NCI-H345 (cell line): ENCODE results near the gene PDZRN4.
"Not testable (repeated sequence)": the region's sequence is repeated elsewhere in the genome, so short reads cannot be mapped to it uniquely, and the experiment has no call there.

ENCODE experiments used
- DNase-seq: peaks from one replicate; lab custom pipeline; 2025; lab: John Stamatoyannopoulos, UW

The PDZRN4 gene

DNA sequence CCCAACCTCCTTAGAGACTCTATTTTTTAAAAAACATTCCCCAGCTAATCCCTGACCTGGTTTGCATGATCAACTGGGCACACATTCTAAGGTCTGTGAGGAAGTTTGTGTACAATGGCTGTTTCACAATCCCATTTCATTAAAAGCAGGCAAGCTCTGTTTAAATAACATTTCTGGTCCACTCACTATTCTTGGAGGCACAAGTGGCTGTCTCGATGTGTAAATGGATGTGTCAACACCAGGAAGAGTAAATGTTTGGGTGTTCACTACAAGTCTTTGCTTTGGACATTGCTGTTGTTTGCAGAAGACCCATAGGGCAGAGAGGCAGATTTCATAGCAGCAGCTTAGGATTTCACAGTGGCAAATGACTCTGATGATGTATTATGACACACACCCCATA is 98.3 kb downstream of the PDZRN4 start:
- DNase-seq = peak; percentile 44

DNA sequence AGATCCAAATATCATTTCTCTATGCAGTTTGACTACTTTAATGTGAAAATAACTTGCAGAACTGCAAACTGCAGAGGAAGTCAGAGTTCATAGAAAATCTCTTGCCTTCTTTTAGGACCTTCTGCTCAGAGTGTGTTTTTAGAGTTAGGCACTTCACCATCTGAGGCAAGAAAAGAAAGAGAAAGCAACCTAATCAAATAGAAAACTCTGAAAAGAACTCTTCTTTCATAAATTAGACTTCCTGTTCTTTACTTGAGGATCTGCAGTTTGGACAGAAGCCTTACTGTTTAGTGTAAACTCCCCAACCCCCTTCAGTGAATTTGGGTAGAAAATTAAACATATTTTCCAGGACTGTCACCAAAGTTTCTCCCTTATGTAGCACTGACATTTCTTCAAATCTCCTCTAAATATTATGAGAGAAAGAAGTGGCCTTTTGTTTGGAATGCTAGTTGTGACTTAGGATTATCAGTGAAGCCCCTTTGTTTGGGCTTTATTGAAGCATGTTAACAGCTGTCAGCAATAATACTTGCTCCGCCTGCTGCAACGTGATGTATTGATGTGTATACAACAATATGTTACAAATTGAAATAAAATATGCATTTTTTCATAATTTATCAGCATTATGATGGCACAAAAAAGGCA is 99.5 kb downstream of the PDZRN4 start:
- DNase-seq = no peak

DNA sequence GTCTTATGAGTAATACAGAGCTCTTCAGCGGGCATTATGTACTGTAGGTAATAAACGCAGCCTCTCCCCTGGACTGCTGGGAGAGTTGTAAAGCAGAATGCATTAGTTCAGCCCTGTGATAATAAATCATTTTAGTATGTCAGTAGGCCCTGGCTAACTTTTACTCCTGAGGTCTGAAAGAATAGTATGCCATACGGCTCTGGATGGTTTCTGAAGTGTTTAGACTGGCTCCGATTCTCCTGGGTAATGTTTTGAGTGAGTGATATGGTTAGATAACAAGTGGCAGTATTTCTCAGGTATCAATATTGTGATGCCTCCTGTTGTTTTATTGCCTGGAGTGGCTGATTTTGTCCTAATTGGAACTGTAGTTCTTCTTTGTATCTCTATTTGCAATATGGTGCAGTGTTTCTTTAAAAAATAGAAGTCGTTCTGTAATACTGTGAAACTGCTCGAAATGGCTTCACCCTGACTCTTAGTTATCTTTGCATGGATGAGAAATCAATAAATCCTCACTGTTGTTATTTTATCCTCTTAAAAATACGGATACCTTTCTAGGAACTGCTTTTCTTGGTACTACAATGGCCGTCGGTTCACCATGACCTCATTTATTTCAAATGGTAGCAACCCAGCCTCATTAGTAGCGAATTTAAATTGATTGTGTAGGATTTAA is 100.2 kb downstream of the PDZRN4 start:
- DNase-seq = peak; percentile 42

DNA sequence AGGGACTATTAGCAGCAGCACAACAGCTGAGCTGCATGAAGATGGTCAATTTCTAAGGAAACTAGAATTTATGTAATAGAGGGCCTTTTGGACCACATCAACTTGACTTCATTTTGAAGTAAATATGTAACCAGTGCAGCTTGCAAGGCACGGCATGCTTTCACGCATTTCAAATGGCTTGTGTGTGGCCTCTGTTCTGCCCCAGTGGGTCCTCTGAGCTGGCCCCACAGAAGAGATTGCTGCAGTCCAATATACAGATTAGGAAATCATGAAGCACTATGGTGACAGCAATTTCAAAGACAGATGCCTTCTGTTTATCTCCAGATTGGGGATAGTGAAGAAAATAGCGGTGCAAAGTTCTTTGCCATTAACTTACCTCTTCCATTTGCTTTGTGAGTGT is 101.4 kb downstream of the PDZRN4 start:
- no peak for DNase-seq

DNA sequence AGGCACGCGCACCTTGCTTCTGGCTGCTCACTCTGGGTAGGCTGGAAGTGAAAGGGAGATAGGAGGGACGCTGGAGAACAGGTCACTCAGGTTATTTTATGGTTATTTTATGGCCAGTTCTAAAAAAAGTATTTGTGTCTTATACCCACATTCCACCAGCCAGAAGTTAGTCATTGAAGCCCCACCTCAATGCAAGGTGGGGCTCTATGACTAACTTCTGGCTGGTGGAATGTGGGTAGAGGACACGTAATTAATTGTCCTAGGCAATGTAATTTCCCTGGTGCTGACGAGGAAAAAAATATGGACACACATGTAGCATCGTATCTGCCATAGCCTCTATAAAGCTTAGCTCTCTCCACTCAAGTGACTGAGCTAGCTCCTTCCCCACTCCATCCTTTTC is 104.9 kb downstream of the PDZRN4 start:
- no peak for DNase-seq

DNA sequence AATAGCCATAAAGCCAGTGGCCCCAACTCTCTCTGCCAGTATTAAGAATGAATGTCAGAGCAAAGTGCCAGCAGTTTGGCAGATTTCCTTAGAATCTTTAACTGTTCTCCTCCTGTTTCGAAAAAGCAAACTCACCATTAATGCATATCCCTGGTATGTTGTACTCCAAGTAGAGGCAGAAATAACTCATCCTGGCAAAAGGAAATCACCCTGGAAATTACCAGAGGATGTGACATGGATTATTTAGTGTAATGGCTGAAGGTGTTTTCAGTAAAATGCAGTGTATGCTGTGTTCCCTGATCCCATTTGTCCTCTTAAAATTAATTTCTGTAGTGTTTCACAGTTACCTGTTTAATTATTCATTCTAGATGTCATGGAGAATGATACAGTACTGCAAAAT is 105.3 kb downstream of the PDZRN4 start:
- DNase-seq = no peak

DNA sequence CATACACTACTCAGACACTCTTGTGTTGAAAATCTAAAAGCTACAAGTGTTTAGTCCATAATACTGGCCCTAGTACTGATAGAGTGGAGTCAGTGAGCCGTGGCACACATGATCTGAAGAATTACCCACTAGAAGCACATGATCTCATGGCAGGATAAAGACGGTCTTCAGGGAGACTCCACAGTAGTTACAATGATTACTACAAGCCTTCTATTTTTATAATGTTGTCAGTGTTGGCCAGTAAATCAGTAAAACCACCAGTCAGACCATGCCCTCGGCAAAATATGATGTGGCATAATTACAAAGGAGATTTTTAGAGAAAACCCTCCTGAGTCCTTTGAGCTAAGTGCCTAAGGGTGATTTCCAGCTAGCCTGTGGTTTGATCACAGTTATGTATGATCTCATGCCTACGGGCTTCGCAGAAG is 114.9 kb downstream of the PDZRN4 start:
- no peak for DNase-seq

DNA sequence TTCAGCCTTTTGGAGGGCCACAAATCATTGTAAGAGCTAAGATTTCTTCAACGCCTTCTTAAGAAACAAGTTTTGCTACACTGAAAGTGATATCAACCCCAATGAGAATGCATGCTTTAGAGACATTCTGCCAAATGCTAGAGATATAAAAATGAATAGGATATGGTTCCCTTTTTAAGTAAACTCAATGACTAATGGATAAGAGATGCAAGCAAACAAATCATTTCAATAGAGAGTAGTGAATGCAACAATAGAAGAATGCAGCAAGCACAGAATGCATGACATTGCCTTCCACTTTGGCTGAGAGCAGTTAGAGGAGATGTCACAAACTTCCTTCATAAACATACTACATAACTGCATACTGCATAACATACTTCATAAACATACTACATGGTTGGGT is 116.4 kb downstream of the PDZRN4 start:
- no peak for DNase-seq

DNA sequence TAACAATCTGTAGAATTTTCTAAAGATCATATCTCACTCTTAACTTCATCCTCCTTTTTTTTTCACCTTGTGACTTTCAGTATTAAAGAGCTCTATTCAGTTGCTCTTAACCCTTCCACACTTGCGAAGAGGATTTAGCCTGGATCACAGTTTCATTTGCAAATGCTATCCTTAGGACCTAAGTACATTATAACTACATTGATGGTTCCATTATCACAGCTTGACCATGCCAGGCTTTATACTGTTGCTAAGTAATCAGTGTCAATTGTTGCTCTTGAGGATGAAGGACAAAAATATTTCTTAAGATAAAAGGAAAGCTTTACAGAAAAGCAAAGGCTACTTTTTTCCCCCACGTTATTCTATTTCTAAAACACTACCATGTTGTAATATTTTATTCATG is 122.2 kb downstream of the PDZRN4 start:
- DNase-seq = no peak

DNA sequence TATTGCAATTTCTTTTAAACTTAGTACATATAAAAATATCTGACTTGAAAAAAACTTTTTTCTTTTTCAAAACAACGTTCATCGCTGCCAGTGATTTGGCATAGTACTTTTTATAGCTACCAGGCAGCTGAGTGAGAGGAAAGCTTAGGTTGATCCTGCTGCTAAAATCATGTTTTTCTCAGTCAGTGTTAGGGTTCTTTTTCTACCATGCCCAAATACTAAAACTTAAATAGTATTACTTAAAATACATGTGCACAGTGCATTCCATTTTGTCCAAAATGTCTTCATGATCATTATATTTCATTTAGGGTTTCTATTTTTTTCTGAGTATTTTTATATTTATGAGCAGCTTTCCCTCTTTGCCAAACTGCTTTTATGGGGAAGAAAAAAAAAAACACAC is 123.8 kb downstream of the PDZRN4 start:
- DNase-seq = no peak

DNA sequence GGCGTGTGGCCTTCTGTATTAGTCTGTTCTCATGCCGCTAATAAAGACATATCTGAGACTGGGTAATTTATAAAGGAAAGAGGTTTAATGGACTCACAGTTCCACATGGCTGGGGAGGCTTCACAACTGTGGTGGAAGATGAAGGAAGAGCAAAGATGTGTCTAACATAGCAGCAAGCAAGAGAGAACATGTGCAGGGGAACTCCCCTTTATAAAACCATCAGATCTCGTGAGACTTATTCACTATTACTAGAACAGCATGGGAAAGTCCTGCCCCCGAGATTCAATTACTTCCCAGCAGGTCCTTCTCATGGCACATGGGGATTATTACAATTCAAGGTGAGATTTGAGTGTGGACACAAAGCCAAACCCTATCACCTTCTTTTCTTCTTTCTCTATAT is 124.3 kb downstream of the PDZRN4 start:
- DNase-seq = not testable (repeated sequence)

DNA sequence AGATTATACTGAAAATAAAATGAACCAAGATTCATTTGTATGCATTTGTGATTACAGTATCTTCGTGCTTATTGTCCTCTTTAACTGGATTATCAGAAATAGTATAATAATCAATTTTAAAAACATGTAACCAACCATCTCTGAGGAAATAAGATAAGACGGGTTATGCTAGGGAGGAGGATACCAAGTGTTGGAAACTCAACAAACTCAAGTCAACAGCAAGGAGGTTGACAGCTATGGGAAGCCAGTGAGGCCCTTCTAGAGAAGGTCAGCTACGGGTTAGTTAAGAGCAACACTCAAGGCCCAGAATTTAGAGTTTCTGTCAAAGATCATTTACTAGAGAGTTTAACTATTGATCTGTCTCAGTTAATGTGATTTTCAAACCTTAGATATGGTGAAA is 137.2 kb downstream of the PDZRN4 start:
- no peak for DNase-seq

DNA sequence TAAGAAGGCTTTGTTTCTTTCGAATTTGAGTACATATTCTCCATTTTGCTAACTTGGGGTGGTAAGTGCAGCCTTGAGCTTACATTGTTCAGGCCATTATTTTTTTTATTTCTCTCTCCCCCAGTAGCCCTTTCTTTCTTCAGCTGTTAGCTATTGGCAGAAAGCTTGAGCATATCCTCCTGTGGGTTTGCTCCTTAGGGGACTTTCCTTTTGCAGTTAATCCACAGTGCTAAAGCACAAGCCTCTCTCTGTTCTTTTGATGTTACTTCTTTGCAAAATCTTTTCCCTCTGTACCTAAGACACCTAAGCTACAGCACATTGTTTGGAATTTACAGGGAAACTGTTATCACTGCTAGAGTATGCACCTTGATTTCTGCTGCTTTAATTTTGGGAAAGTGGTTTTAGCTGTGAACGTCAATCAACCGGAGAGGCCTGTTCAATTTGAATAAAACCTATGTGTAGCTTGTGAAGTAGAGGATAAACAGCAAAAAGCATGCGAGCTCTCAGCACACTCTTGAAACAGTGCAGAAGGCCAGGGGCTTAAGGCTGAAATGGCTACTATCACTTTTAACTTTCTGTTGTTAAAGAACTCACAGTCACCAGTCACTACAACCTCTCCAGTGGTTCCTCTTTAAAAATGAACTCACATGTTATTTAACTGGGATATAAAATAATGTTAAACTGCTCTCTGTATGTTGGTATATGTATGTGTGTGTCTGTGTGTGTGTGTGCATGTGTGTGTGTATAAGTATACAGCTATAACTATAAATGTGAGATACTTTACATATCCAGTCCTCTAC is 139.2 kb downstream of the PDZRN4 start:
- DNase-seq = no peak

DNA sequence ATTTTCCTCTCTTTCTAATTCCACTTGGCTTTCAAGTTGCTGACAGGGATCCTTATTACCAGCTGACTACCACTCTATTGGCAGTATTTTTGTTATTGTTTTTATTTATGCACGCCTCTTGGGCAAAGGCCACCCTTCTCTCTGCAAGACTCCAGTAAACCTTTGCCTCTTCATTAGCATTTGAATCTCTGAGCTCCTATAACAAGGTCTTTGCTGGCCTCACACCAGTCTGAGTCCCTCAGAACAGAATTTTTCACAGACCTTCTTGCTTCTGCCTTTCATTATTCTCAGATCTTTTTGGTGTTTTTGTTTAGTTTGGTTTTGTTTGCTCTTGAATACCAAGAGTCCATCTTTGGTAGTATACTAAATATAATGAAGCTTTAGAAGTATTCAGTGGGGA is 145.9 kb downstream of the PDZRN4 start:
- DNase-seq = no peak

DNA sequence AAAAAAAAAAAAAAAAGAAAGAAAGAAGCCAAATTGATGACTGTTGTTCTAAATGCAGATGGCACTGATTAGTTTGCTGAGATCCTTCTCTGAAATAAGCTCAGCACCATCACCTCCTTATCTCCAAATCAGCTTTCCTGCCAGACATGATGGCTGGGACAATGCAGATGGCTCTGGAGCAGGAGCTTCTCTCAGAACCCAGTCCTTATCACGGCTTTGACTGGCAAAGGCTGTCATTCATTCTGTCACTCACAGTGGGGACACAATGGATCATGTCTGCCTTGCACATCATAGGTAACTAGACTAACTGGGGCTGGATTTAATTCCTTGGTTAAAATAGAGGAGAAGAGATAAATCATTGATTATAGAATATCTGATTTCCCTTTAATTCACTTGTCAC is 146.3 kb downstream of the PDZRN4 start:
- no peak for DNase-seq

DNA sequence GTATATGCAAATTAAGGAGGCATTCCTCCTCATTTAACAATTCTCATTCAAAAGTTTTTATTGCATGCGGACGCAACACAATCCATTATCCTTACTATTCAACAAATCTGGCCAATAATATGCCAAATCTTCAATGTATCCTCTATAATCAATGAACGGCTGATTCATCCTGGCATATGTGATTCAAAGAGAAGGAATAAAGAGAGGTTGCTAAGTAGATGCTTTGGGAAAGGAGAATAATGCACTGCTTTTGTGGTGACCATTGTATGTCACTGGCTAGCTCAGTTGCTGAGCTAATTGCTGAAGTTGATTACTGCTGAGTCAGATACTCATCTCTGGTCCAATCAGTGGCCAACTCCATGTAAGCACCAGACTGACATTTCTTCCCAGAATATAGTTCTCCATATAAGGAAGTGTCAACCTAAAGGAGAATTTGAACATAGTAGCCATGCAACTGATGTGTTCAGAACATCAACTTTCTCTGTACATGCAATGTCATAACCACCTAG is 148.0 kb downstream of the PDZRN4 start:
- DNase-seq = no peak

DNA sequence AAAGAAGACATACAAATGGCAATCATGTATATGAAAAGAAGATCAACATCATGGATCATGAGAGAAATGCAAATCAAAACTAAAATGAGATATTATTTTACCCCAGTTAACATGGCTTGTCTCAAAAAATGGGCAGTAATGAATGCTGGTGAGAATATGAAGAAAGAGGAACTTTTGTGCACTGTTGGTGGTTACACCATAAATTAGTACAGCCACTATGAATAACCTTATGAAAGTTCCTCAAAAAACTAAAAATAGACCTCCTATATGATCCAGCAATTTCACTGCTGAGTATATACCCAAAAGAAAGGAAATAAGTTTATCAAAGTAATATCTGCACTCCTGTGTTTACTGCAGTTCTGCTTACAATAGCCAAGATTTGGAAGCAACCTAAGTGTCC is 151.7 kb downstream of the PDZRN4 start:
- DNase-seq = no peak

DNA sequence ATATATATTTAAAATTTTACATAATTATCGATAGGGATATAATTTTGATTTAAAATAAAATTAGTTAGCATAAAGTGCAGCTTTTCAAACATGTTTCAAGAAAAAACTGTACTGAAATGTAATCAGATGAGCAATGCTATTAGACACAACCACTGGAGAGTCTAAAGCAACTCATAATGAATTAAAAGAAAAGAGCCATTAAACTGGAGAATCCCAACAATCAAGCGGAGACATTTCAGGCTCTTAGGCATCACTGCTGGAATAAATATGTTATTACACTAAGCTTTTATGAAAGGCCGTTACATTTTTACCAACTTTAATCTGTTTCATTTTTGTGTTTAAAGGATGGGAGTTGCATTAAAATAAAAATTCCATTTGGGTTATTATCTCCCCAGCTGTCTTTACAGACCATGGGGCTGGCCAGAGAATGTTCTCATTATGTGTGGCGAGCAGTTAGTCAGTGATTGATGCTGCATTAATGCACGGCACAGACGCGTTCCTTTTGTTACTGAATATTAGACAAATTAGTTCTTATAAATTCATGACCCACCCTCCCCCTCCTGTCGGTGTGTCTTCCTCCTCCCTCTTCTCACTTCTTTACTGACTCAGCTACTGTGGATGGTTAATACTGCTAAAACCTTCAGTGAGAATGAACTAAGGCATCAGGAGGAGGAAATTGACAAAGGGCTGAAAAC is 156.8 kb downstream of the PDZRN4 start:
- DNase-seq = no peak

DNA sequence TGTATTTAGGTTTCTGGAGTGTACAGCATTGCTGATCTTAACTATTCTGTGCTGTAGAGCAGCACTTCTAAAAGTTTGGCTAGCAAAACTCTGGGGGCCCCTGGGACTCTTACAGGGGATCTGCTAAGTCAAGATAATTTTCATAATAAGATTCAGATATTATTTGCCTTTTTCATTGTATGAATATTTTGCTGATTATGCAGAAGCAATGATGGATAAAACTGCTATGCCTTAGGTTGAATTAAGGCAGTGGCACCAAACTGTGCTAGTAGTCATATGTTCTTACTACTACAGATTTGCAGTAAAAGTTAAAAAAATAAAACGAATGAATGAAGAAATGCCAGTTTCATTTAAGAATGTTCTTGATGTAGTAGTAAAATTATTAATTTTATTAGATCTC is 160.1 kb downstream of the PDZRN4 start:
- no peak for DNase-seq

DNA sequence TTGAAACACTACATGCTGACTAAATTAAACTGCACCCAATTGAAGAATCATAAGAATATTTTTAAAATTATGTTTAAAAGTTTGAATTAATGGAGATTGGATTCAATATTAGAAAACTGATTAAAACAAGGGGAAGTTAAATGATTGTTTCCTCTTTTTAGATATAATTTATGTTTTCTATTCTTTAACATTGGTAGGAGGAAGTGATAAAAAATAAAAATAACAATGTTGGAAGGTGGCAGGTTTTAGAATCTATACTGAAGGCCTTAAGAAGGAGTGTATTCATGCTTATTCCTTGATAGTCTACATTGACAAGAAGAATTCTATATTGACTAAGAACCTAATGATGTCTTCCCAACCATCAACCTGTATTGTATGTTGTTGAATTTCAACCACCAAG is 168.1 kb downstream of the PDZRN4 start:
- no peak for DNase-seq

DNA sequence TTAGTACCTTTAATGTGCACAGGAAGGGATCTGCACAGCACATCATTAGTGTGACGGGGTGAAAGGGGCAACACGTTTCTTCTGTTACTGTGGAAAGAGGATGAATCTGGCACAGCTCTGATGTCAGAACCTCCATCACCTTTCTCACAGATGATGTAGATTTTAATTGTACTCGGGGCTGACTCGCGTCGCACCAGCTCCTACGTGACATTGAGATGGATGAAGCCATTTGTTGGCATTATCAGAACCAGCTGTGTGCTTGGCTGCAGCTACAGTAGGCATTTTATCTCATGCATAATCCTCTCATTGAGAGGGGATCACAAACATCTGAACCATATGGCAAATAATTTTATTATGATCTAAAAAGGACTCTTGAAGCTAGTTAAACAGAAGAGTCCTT is 173.6 kb downstream of the PDZRN4 start:
- no peak for DNase-seq

DNA sequence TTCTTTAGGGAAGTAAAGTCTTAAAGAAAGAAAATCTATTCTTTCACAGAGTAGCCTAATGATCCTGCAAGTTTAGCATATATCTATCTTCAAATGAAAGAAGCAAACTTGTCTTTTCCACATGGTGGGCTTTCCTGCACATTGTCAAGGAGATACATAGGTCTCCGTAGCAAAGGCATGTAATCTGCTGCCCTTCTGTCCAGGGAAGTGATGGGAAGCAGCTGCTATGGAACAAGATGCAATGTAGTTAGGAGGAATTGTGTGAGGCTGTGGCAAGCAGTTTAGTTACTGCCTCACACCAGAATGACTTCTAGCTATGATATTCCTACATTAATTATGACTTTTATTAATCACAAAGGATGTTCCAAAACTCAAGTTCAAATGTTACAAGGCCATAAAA is 174.4 kb downstream of the PDZRN4 start:
- DNase-seq = no peak

DNA sequence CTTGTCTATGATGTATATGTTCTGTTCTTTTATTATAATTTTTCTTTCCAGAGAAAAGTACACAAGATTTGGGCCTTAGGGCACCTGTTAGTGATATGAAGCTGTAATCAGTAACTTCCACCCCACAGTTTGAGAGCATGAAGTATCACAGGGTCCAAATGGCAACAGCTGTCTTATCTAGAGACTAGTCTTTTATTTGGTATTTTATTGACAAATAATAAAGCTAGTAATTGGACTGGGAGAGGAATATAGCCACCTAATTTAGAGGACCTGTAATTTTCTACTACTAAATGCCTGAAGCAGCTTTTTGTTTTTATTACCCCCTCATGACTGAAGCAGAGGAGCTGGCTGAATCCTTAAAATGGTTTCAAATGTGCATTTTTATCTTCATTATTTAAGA is 174.8 kb downstream of the PDZRN4 start:
- no peak for DNase-seq
